GM23338 (cell line): Measurements from ENCODE around the gene VDR.

ENCODE experiments used
- CREB1 ChIP-seq: fragments of 250-450 bp; sonication (Bioruptor Pico); IDR thresholded peaks from 2 replicates; pipeline ENCODE4 v1.5.0; 2020; ENCODE audit warnings: low read depth, mild to moderate bottlenecking, moderate library complexity
- CTCF ChIP-seq, 2 experiments: fragments of 200-600 bp in 1 of 2; sonication (generic) in 1 of 2; conservative IDR thresholded peaks; 2 replicates each; pipeline versions ENCODE4 v1.5.1 to v1.6.1; 2016 to 2017; ENCODE audit warnings: antibody characterized with exemption in 2 of 2, low read depth in 2 of 2, mild to moderate bottlenecking in 2 of 2, moderate library complexity in 1 of 2
- ETS1 ChIP-seq: IDR thresholded peaks from 2 replicates; pipeline ENCODE4 v1.6.1; 2016; ENCODE audit warnings: antibody characterized with exemption
- EZH2 ChIP-seq: fragments of 200-600 bp; sonication (generic); IDR thresholded peaks from one replicate; pipeline ENCODE4 v1.8.0; 2017; ENCODE audit warnings: antibody characterized with exemption, mild to moderate bottlenecking, low read depth; ENCODE audit not compliant: unreplicated experiment
- EZH2phosphoT487 ChIP-seq: fragments of 200-600 bp; sonication (generic); IDR thresholded peaks from one replicate; pipeline ENCODE4 v1.8.1; 2018; ENCODE audit warnings: antibody characterized with exemption; ENCODE audit not compliant: unreplicated experiment
- JUNB ChIP-seq: IDR thresholded peaks from one replicate; pipeline ENCODE4 v1.6.1; 2016; ENCODE audit warnings: antibody characterized with exemption; ENCODE audit not compliant: unreplicated experiment
- NANOG ChIP-seq: IDR thresholded peaks from 2 replicates; pipeline ENCODE4 v1.6.1; 2016; ENCODE audit warnings: antibody characterized with exemption, borderline replicate concordance
- POLR2AphosphoS5 ChIP-seq: IDR thresholded peaks from 2 replicates; pipeline ENCODE4 v1.6.1; 2016; ENCODE audit warnings: antibody characterized with exemption, low read depth
- REST ChIP-seq: IDR thresholded peaks from one replicate; pipeline ENCODE4 v1.6.1; 2018; ENCODE audit warnings: antibody characterized with exemption; ENCODE audit not compliant: unreplicated experiment
- STAT1 ChIP-seq: IDR thresholded peaks from one replicate; pipeline ENCODE4 v1.6.1; 2016; ENCODE audit warnings: antibody characterized with exemption; ENCODE audit not compliant: unreplicated experiment
- ZNF114 ChIP-seq: fragments of 250-450 bp; sonication (Bioruptor Pico); IDR thresholded peaks from 2 replicates; pipeline ENCODE4 v1.5.0; 2020; ENCODE audit warnings: mild to moderate bottlenecking, moderate library complexity

GRCh38 chr12:47888153-47888819, 16.5 kb downstream of the VDR start:
- TF ChIP-seq CTCF (conservative IDR thresholded peaks at IDR 0.05; ENCODE audit: low read depth in 2 of 2) (no peak), ZNF114 (CRISPR knock-in tag) (no peak), JUNB (no peak), REST (no peak), POLR2AphosphoS5 (no peak), EZH2phosphoT487 (no peak), CREB1 (CRISPR knock-in tag) (no peak), EZH2 (no peak), STAT1 (no peak), NANOG (no peak), ETS1 (no peak)
